HG02938 (cell line): ENCODE measurements around the gene RSPH6A.
"Not testable (repeated sequence)": the region's sequence is repeated elsewhere in the genome, so short reads cannot be mapped to it uniquely, and the experiment has no call there.

Experiments
- ATAC-seq: cut with Tn5 transposase; IDR thresholded peaks from one replicate; pipeline ENCODE4 v1.9.1; 2021; ENCODE audit warnings: mild to moderate bottlenecking, moderate library complexity; ENCODE audit not compliant: unreplicated experiment

Gene RSPH6A

GRCh38 chr19:45804140-45804958, 10.8 kb downstream of the RSPH6A start:
- ATAC-seq = no peak

- ATAC-seq = no peak
These were observed 13.4 kb downstream of the RSPH6A start for GRCh38 chr19:45801603-45802175.

GRCh38 chr19:45800070-45800553, 15.0 kb downstream of the RSPH6A start:
- ATAC-seq = no peak

DNA sequence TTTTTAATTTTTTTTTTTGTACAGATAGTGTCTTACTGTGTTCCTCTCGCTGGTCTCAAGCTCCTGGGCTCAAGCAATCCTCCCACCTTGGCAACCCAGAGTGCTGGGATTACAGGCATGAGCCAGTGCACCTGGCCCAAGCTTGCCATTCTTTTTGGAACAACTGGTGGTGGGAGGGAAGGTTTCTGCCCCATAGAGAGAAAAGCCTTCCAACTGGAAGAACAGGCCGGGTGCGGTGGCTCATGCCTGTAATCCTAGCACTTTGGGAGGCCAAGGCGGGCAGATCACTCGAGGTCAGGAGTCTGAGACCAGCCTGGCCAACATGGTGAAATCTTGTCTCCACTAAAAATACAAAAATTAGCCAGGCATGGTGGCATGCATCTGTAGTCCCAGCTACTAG, 15.6 kb downstream of the RSPH6A start:
- ATAC-seq = not testable (repeated sequence)

GRCh38 chr19:45798995-45799517, 16.1 kb downstream of the RSPH6A start:
- no peak for ATAC-seq

DNA sequence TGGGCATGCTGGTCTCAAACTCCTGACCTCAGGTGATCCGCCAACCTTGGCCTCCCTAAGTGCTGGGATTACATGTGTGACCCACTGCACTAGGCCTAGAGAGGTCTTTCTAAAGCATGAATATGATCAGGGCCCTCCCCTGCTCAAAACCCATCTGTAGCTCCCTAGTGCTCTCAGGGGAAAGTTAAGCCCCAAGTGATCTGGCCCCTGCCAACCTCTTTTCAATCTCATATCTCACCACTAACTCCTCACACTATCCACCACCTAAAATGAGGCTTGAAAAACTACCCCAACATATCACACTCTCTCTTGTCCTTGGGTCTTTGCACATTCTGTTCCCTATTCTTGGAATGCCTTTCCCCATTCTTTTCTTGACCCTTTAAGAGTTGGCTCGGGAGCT, 20.5 kb downstream of the RSPH6A start:
- no peak for ATAC-seq

GRCh38 chr19:45793876-45794275, 21.2 kb downstream of the RSPH6A start:
- no peak for ATAC-seq

- no peak for ATAC-seq
These were observed 21.9 kb downstream of the RSPH6A start for GRCh38 chr19:45793178-45793564.

GRCh38 chr19:45792470-45793177, 22.5 kb downstream of the RSPH6A start, which contains the start of gene DMWD:
Gene DMWD, minus strand, starts transcription at chr19:45792845. Its CDS starts 89 bp downstream, at chr19:45792756.
- ATAC-seq = peak; percentile 82

DNA sequence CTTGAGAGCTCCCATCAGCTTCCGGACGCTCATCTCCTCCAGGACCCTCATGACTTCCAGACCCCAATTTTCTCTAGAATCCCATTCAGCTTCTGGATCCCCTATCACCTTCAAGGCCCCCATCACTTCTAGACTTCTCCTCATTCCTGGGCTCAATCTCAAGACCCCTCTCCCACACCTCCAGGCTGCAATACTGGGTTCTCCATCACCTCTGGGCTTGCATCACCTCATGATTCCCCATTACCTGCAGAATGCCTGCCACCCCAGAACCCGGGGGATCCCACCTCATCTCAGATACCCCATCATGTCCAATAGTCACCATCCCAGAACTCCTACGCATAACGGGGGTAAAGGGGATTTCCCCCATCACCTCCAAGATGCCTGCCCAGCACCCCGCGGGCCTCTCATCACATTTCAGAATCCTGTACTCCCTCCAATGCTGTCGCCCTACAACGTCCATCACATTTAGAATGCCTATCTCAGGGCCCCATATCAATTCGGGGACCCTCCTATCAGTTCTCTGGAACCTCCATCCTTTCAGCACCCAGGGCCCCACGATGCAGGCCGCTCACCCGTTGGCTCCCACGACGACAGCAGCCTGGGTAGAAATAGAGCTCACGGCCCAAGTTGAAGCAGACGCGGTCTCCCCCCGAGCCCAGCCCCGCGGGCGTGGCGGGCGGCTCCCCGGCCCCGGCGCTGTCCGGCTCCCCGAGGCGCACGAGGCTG, 23.2 kb downstream of the RSPH6A start:
- peak; percentile 30 for ATAC-seq

DNA sequence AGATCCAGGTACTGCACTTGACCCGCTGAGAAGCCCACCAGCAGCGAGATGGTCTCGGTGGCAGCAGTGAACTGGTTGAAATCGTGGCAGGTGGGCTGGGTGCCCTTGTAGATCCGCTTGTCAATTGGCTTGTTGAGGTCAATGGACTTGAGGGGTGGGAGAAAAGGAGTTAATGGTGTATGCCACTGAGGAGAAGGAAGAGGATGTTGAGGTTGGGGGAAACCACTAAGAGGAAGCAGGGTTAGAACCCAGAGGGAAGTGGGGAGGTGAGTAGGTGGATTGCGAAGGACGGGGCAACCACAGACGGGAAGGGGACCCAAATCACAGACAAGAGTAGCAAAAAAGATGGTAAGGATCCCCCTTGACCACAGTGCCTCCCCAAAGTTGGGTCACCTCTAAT, 24.2 kb downstream of the RSPH6A start:
- no peak for ATAC-seq

GRCh38 chr19:45789035-45789786, 25.9 kb downstream of the RSPH6A start:
- ATAC-seq = no peak

DNA sequence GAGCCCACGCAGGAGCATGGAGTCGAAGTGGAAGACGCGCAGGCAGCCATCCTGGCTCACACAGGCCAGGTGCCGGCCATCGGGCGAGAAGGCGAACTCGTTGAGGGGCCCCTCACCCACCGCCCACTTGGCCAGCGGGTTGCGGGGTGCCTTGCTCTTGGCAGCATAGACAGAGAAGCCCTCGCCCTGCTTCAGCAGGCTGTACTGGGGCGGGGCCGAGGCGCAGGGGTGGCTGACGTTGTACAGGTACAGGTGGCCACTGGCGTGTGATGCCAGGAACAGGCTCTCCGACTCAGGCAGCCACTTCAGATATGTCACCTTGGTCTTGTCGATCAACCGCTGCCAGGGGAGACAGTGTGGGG, 28.6 kb downstream of the RSPH6A start:
- no peak for ATAC-seq

DNA sequence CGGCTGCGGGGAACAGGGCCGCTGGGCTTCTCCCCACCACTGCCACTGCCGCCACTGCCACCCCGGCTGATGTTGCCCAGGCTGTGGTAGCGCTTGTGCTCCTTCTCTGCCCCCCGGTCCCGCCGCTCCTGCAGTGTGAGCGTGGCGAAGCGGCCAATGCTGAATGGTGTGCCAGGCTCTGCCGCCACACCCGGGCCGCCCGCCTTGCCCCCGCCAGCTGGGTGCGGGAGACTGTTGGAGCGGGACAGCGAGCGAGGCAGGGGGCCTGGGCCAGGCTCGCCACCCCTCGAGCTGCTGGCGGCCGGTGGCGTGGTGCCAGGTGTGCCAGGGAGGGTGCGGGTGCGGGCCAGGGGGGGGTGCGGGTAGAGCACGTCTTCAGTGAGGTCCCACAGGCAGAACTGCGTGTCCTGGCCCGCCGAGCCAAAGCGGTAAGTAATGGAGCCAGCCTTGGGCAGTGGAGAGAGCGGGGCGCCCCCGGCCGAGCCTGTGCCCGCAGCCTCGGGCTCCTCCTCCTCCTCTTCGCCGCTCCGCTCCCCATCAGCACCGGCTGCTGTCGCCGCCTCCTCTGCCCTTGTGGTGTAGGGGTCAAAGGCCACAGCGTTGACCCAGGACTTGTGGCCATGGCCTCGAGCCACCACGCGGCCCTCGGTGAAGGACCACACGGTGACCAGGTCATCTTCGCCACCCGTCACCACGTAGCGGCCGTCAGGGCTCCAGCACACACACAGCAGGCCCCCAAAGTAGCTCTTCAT, 29.2 kb downstream of the RSPH6A start:
- no peak for ATAC-seq

DNA sequence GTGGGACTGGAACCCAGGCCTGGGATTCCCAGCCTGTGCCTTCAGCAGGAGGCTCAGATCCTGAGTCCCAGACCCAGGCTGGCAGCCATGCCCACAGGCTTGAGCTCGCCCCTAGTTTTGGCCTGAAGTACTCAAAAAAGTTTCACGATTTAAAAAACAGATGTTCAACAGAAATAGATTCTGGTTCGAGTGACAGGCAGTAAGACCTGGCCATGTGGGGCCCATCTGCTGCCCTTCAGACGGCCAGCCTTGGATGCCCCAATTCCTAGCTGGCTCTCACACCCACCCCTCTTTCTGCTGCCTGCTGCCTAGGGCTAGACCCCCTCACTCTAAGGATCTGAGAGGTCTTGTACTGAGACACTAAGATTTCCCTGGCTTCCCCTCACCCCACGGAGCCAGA, 30.0 kb downstream of the RSPH6A start:
- no peak for ATAC-seq

GRCh38 chr19:45784096-45784495, 31.0 kb downstream of the RSPH6A start:
- no peak for ATAC-seq

- ATAC-seq = no peak
These were observed 32.0 kb downstream of the RSPH6A start for GRCh38 chr19:45782820-45783785.

DNA sequence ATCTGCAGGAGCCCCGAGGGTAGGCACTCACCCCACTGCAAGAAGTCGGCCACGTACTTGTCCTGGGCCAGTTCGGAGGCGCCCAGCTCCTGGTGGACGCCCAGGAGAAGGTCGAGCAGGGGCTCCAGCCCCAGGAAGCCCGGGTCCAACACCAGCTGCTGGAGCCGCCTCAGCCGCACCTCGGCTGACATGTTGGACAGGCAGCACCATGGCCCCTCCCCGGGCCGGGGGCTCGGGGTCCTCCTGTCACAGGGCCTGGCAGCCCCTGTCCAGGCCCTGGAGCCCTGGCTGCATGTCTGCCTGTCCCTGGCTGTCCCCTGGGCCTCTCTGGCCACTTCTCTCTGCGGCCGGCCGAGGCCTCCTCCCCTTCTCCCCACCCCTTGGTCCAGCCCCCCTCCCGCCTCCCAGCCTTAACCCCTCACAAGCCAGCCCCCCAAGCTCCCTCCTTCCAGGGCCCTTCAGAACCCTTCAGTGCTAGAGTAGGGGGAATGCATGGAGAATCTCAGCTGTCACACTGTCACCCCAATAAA, 32.9 kb downstream of the RSPH6A start, which contains the start of gene DMPK:
Gene DMPK, minus strand, starts transcription at position 329 of the 530 bp plus-strand sequence. Its CDS starts 138 bp downstream, at position 191.
- no peak for ATAC-seq
